Keratinocyte (primary cell): ENCODE data around the gene SUN5. TPM values are rescaled to one million over a fixed set of nuclear protein-coding genes. Genes with fewer than 3 reads are reported as not detected.

Experiments
- DNase-seq: peaks from one replicate; pipeline ENCODE4 v3.0.0-alpha.2; 2011; ENCODE audit warnings: low read depth, missing footprints, low spot score
- FAIRE-seq: peaks from 2 replicates; lab custom pipeline; 2011; peaks lifted over from hg19 to GRCh38; lab: Jason Lieb, UNC
- H2AFZ ChIP-seq: 2 replicates; pipeline ENCODE4 v1.6.0; 2012; ENCODE audit warnings: low read length, control low read depth, inconsistent platforms; ENCODE audit not compliant: control insufficient read depth
- H3K27ac ChIP-seq: 2 replicates; pipeline ENCODE4 v1.5.1; 2011; ENCODE audit warnings: low read length; ENCODE audit not compliant: control insufficient read depth, insufficient read depth
- H3K27me3 ChIP-seq: 3 replicates; pipeline ENCODE4 v1.6.0; 2011; ENCODE audit warnings: low read length; ENCODE audit not compliant: control insufficient read depth, insufficient read depth; ENCODE audit errors: extremely low read depth
- H3K36me3 ChIP-seq, 2 experiments: 2 replicates in 1 of 2; 3 replicates in 1 of 2; pipeline ENCODE4 v1.5.1; 2011; ENCODE audit warnings: low read length in 2 of 2, mild to moderate bottlenecking in 1 of 2; ENCODE audit not compliant: control insufficient read depth in 2 of 2, insufficient read depth in 2 of 2; ENCODE audit errors: extremely low read depth in 1 of 2
- H3K4me1 ChIP-seq: 3 replicates; pipeline ENCODE4 v1.5.1; 2011; ENCODE audit warnings: low read length; ENCODE audit not compliant: control insufficient read depth, insufficient read depth; ENCODE audit errors: extremely low read depth
- H3K4me2 ChIP-seq: 3 replicates; pipeline ENCODE4 v1.6.0; 2011; ENCODE audit warnings: low read depth, low read length; ENCODE audit not compliant: control insufficient read depth, insufficient read depth; ENCODE audit errors: extremely low read depth
- H3K4me3 ChIP-seq, 3 experiments: fragments of 200-600 bp in 1 of 3; sonication (generic) in 1 of 3; 2 replicates in 2 of 3; 3 replicates in 1 of 3; pipeline ENCODE4 v1.5.1; 2011 to 2016; ENCODE audit warnings: low read length in 3 of 3, mild to moderate bottlenecking in 3 of 3, control low read depth in 2 of 3, inconsistent platforms in 1 of 3, low read depth in 1 of 3, mixed read lengths in 1 of 3, mixed run types in 1 of 3, moderate library complexity in 1 of 3; ENCODE audit not compliant: control insufficient read depth in 2 of 3, insufficient read depth in 2 of 3; ENCODE audit errors: extremely low read depth in 1 of 3
- H3K79me2 ChIP-seq: 2 replicates; pipeline ENCODE4 v1.6.0; 2012; ENCODE audit warnings: low read length; ENCODE audit not compliant: control insufficient read depth, insufficient read depth
- H3K9ac ChIP-seq: 3 replicates; pipeline ENCODE4 v1.6.0; 2011; ENCODE audit warnings: low read length; ENCODE audit not compliant: control insufficient read depth, insufficient read depth; ENCODE audit errors: extremely low read depth
- H3K9me1 ChIP-seq: 3 replicates; pipeline ENCODE4 v1.6.0; 2011; ENCODE audit warnings: low read length; ENCODE audit not compliant: control insufficient read depth, insufficient read depth; ENCODE audit errors: extremely low read depth
- H3K9me3 ChIP-seq: 2 replicates; pipeline ENCODE4 v1.5.1; 2012; ENCODE audit warnings: low read depth, low read length; ENCODE audit not compliant: control insufficient read depth
- H4K20me1 ChIP-seq: 3 replicates; pipeline ENCODE4 v1.6.0; 2011; ENCODE audit warnings: low read length; ENCODE audit not compliant: control insufficient read depth, insufficient read depth; ENCODE audit errors: extremely low read depth
- EZH2 ChIP-seq: IDR thresholded peaks from one replicate; pipeline ENCODE4 v1.6.1; 2012; ENCODE audit warnings: inconsistent platforms, mild to moderate bottlenecking, low read length, moderate library complexity
- dilution Hi-C: fragments of 300-500 bp; cut with MboI; formaldehyde crosslinking; loops from one replicate; pipeline ENCODE4 v1.7.0; 2020; ENCODE audit warnings: low sequenced_read_pairs; ENCODE audit not compliant: extremely low pct_ligation_motif_present
- polyA plus RNA-seq, 5 experiments: library from polyadenylated mRNA; depleted of rRNA in 3 of 5; stranded (reverse) in 3 of 5; stranded (forward) in 1 of 5; unstranded in 1 of 5; fragments of >200 nt; gene quantifications; 1 replicate in 1 of 5; 2 replicates in 3 of 5; 3 replicates in 1 of 5; pipeline versions ENCODE4 v1.2.1 to v1.2.3, GENCODE V29; 2011 to 2012; ENCODE audit warnings: missing spikeins in 2 of 5, low read depth in 1 of 5, low replicate concordance in 1 of 5
- TF ChIP-seq, protein P1 (sequence below), 3 experiments: IDR thresholded peaks in 1 of 3; conservative IDR thresholded peaks in 1 of 3; optimal IDR thresholded peaks in 1 of 3; 2 replicates in 2 of 3; 3 replicates in 1 of 3; pipeline versions ENCODE3 to v1.5.1; 2011; ENCODE audit warnings: low read length in 3 of 3, mild to moderate bottlenecking in 3 of 3, moderate library complexity in 2 of 3, control low read depth in 1 of 3, inconsistent platforms in 1 of 3; ENCODE audit not compliant: insufficient read depth in 2 of 3; ENCODE audit errors: extremely low read depth in 1 of 3

The SUN5 gene
- polyA plus RNA-seq, 1 donor (not counting 4 experiments of a cell fraction or from before 2014, with no cell fraction given) = not detected

DNA sequence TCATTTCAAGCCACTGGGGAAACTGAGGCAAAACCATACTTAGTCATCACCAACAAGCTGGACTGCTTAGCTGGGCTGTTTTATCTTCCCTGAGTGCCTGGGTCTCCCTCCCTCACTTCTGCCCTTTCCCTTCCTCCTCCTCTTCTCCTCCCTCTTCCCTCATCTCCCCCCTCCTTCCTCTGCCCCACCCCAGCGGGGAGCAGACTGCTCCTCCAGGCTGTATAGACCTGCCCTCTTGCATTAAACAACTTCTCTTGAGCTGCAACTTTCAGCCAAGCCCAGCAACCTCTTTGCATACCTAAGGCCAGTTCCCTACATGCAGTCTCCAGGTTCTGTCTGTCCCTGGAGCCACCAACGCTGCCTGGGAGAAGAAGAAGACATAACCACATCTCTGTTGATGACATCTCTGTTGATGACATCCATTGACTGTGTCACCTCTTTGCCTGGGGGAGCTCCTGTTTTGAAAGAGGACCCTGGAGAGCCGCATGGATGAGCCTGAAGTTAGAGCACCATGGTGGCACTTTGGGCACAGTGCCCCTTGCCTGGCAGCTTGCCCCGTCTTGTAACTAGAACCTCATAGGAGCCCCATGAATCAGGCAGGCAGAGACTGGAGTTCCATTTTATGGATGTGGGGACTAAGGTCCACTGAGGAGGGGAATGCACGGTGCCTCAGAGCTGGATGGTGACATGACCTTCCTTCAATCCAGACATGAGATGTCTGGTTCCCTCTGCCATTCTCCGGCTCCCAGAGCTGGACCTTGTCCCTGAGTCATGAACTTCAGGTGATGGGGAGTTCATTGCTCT, 19.4 kb upstream of the SUN5 start:
- H3K27ac ChIP-seq = no peak overlapping the region
- no peaks in the 10 kb centered on the region for H3K4me1 ChIP-seq
- no peak for DNase-seq
- no peak overlapping the region for H2AFZ ChIP-seq
- dilution Hi-C loops = no loop called here
- no peaks in the 10 kb centered on the region for H3K79me2 ChIP-seq
- no peaks in the 10 kb centered on the region for H3K36me3 ChIP-seq
- no peak overlapping the region for H3K9ac ChIP-seq
- FAIRE-seq = no peak
- no peaks in the 10 kb centered on the region for H3K27me3 ChIP-seq
- no peaks in the 10 kb centered on the region for H3K9me1 ChIP-seq
- no peaks in the 10 kb centered on the region for H3K9me3 ChIP-seq
- H3K4me2 ChIP-seq = no peak overlapping the region
- no peaks in the 10 kb centered on the region for H4K20me1 ChIP-seq
- H3K4me3 ChIP-seq = no peak overlapping the region
- no peak for TF ChIP-seq EZH2
- TF ChIP-seq, protein P1, sequence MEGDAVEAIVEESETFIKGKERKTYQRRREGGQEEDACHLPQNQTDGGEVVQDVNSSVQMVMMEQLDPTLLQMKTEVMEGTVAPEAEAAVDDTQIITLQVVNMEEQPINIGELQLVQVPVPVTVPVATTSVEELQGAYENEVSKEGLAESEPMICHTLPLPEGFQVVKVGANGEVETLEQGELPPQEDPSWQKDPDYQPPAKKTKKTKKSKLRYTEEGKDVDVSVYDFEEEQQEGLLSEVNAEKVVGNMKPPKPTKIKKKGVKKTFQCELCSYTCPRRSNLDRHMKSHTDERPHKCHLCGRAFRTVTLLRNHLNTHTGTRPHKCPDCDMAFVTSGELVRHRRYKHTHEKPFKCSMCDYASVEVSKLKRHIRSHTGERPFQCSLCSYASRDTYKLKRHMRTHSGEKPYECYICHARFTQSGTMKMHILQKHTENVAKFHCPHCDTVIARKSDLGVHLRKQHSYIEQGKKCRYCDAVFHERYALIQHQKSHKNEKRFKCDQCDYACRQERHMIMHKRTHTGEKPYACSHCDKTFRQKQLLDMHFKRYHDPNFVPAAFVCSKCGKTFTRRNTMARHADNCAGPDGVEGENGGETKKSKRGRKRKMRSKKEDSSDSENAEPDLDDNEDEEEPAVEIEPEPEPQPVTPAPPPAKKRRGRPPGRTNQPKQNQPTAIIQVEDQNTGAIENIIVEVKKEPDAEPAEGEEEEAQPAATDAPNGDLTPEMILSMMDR (optimal IDR thresholded peaks at IDR 0.05 in 1 of 3, IDR thresholded peaks at IDR 0.05 in 1 of 3, conservative IDR thresholded peaks at IDR 0.05 in 1 of 3; ENCODE audit: extremely low read depth in 1 of 3, insufficient read depth in 2 of 3, low read length in 3 of 3) = no peak

DNA sequence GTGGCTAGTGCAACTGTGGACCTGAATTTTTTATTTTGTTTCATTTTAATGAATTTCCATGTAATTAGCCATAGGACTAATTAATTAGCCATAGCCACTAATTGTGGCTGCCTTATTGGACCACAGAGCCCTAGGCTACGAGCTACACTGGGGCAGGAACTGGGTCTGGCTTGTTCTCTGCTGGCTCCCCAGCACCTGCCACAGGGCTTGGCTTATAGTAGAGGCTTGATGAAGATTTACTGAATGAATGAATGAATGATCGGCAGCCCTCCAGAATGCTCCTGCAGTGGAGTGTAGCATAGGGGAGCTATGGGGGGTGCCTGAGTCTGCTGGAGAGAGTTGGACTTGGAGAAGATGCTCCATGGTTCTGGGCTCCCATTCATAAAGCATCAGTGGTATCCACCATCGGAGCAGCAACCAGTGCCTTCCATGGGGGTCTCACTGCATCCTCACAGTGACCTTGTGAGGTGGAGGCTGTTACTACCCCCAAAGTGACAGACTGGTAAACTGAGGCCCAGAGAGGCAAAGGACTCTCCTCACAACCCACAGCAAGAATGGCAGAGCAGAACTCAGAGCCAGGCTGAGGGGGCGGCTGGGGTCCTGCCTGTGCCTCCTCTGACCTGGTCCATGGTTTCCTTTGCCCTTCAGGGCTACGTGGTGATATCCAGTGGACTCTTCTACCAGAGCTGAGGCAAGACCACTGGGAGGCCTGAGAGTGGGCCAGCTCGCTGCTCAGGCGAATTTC, 18.6 kb upstream of the SUN5 start:
- Histone ChIP-seq H3K36me3 (no peaks in the 10 kb centered on the region), H3K4me2 (no peak overlapping the region), H3K9me3 (no peaks in the 10 kb centered on the region), H3K27me3 (no peaks in the 10 kb centered on the region), H3K9me1 (no peaks in the 10 kb centered on the region), H3K4me1 (no peaks in the 10 kb centered on the region), H3K27ac (no peak overlapping the region), H4K20me1 (no peaks in the 10 kb centered on the region), H2AFZ (no peak overlapping the region), H3K4me3 (no peak overlapping the region), H3K79me2 (no peaks in the 10 kb centered on the region), H3K9ac (no peak overlapping the region)
- DNase-seq = no peak
- no peak for FAIRE-seq
- TF ChIP-seq, protein P1 (optimal IDR thresholded peaks at IDR 0.05 in 1 of 3, IDR thresholded peaks at IDR 0.05 in 1 of 3, conservative IDR thresholded peaks at IDR 0.05 in 1 of 3; ENCODE audit: extremely low read depth in 1 of 3, insufficient read depth in 2 of 3, low read length in 3 of 3) = no peak
- TF ChIP-seq EZH2 = no peak
- dilution Hi-C loops = no loop called here
